ENCODE data around the gene PLK1.

DNA sequence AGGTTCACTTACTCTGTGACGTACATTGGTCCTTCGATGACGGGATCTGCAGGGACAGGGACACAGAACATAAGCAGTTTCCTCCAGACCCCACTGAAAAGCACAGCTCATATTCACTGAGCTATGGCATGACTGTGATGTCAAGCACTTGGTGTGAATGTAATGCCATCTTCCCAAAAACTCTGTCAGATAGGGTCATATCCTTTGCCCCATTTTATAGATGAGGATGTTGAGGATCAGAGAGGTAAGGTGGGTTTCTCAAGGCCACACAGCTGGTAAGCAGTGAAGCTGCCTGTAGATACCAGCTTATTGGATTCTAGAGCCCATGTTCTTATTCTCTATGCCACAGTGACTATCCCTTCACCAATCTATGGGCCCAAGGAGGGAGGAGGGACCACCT is 31.8 kb downstream of the PLK1 start:
- TF ChIP-seq EZH2phosphoT487 (IDR thresholded peaks at IDR 0.05; ENCODE audit: borderline replicate concordance, low read depth, low read length), result no peak
- TF ChIP-seq, protein P1, sequence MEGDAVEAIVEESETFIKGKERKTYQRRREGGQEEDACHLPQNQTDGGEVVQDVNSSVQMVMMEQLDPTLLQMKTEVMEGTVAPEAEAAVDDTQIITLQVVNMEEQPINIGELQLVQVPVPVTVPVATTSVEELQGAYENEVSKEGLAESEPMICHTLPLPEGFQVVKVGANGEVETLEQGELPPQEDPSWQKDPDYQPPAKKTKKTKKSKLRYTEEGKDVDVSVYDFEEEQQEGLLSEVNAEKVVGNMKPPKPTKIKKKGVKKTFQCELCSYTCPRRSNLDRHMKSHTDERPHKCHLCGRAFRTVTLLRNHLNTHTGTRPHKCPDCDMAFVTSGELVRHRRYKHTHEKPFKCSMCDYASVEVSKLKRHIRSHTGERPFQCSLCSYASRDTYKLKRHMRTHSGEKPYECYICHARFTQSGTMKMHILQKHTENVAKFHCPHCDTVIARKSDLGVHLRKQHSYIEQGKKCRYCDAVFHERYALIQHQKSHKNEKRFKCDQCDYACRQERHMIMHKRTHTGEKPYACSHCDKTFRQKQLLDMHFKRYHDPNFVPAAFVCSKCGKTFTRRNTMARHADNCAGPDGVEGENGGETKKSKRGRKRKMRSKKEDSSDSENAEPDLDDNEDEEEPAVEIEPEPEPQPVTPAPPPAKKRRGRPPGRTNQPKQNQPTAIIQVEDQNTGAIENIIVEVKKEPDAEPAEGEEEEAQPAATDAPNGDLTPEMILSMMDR (conservative IDR thresholded peaks at IDR 0.05; ENCODE audit: low read length), result no peak

Data from OCI-LY7 (cell line).